Trophoblast cell (in vitro differentiated cells and primary cell): Measurements from ENCODE around the gene HNF1B.
A peak's percentile ranks its signal among the peaks of the same experiment; 100 is the strongest.

Source experiments
- DNase-seq, 2 donors: peaks; one replicate each; pipeline ENCODE4 v3.0.0-alpha.2; 2016
- H2AFZ ChIP-seq: 2 replicates; pipeline ENCODE4 v1.6.1; 2013; ENCODE audit warnings: low read length, moderate library complexity, mild to moderate bottlenecking; ENCODE audit not compliant: insufficient read depth, poor library complexity
- H2AK5ac ChIP-seq: 2 replicates; pipeline ENCODE4 v1.6.1; 2013; ENCODE audit warnings: mild to moderate bottlenecking, low read length
- H2BK120ac ChIP-seq: 2 replicates; pipeline ENCODE4 v1.6.1; 2013; ENCODE audit warnings: low read length, mild to moderate bottlenecking, moderate library complexity; ENCODE audit not compliant: insufficient read depth, poor library complexity
- H2BK12ac ChIP-seq: 2 replicates; pipeline ENCODE4 v1.6.1; 2013; ENCODE audit warnings: mild to moderate bottlenecking, low read length, moderate library complexity
- H2BK5ac ChIP-seq: 2 replicates; pipeline ENCODE4 v1.6.1; 2013; ENCODE audit warnings: low read length, low read depth, moderate library complexity, mild to moderate bottlenecking; ENCODE audit not compliant: poor library complexity
- H3K14ac ChIP-seq: 2 replicates; pipeline ENCODE4 v1.6.1; 2013; ENCODE audit warnings: mild to moderate bottlenecking, low read length
- H3K18ac ChIP-seq: 2 replicates; pipeline ENCODE4 v1.6.1; 2013; ENCODE audit warnings: mild to moderate bottlenecking, low read length
- H3K23ac ChIP-seq: 2 replicates; pipeline ENCODE4 v1.6.1; 2013; ENCODE audit warnings: low read length
- H3K27ac ChIP-seq: 2 replicates; pipeline ENCODE4 v1.5.1; 2013; ENCODE audit warnings: low read depth, mild to moderate bottlenecking, inconsistent platforms, low read length, moderate library complexity
- H3K27me3 ChIP-seq: 2 replicates; pipeline ENCODE4 v1.6.1; 2013; ENCODE audit warnings: inconsistent platforms, mild to moderate bottlenecking, low read length, moderate library complexity; ENCODE audit not compliant: insufficient read depth
- H3K36me3 ChIP-seq, 2 experiments: 1 replicate in 1 of 2; 2 replicates in 1 of 2; pipeline ENCODE4 v1.6.1; 2013; ENCODE audit warnings: low read length in 2 of 2, mild to moderate bottlenecking in 2 of 2, moderate library complexity in 1 of 2; ENCODE audit not compliant: insufficient read depth in 2 of 2, control insufficient read depth in 1 of 2
- H3K4ac ChIP-seq: 2 replicates; pipeline ENCODE4 v1.6.1; 2013; ENCODE audit warnings: low read depth, mild to moderate bottlenecking, low read length, moderate library complexity
- H3K4me1 ChIP-seq, 2 experiments: 1 replicate in 1 of 2; 2 replicates in 1 of 2; pipeline ENCODE4 v1.6.1; 2013; ENCODE audit warnings: low read length in 2 of 2, mild to moderate bottlenecking in 2 of 2, moderate library complexity in 1 of 2; ENCODE audit not compliant: insufficient read depth in 2 of 2, control insufficient read depth in 1 of 2
- H3K4me2 ChIP-seq: 2 replicates; pipeline ENCODE4 v1.6.1; 2013; ENCODE audit warnings: inconsistent platforms, mild to moderate bottlenecking, low read length, moderate library complexity
- H3K4me3 ChIP-seq: 2 replicates; pipeline ENCODE4 v1.5.1; 2013; ENCODE audit warnings: mild to moderate bottlenecking, low read depth, low read length, inconsistent platforms
- H3K79me1 ChIP-seq: one replicate; pipeline ENCODE4 v1.6.1; 2013; ENCODE audit warnings: low read length
- H3K79me2 ChIP-seq: 2 replicates; pipeline ENCODE4 v1.6.1; 2013; ENCODE audit warnings: low read length, mild to moderate bottlenecking; ENCODE audit not compliant: control insufficient read depth, insufficient read depth, poor library complexity
- H3K9ac ChIP-seq: 2 replicates; pipeline ENCODE4 v1.6.1; 2013; ENCODE audit warnings: mild to moderate bottlenecking, low read length
- H3K9me3 ChIP-seq: 2 replicates; pipeline ENCODE4 v1.6.1; 2013; ENCODE audit warnings: low read depth, mild to moderate bottlenecking, control low read depth, inconsistent platforms, low read length; ENCODE audit not compliant: insufficient read depth
- H4K12ac ChIP-seq: 2 replicates; pipeline ENCODE4 v1.6.1; 2013; ENCODE audit warnings: low read depth, mild to moderate bottlenecking, low read length, moderate library complexity
- H4K8ac ChIP-seq: 2 replicates; pipeline ENCODE4 v1.6.1; 2013; ENCODE audit warnings: low read depth, mild to moderate bottlenecking, low read length, moderate library complexity
- H4K91ac ChIP-seq: one replicate; pipeline ENCODE4 v1.6.1; 2013; ENCODE audit warnings: low read depth, mild to moderate bottlenecking, low read length, moderate library complexity
- WGBS: extraction: QIAGEN DNeasy Blood & Tissue Kit; methylation state at CpG from one replicate; pipeline ENCODE4 v1.1.7; 2013; ENCODE audit warnings: missing lambda C conversion rate; ENCODE audit not compliant: insufficient read length, insufficient coverage; ENCODE audit errors: extremely low coverage; 5-methylcytosine and 5-hydroxymethylcytosine counted together

HNF1B gene

GRCh38 chr17:37674511-37674910 is 70.3 kb downstream of the HNF1B start:
- Histone ChIP-seq H3K79me1 (no peaks in the 10 kb centered on the region), H2AFZ (no peak overlapping the region), H3K9ac (no peak overlapping the region), H2BK120ac (no peak overlapping the region), H2BK5ac (no peak overlapping the region), H3K4me2 (no peak overlapping the region), H3K79me2 (no peaks in the 10 kb centered on the region), H3K4me1 (no peaks in the 10 kb centered on the region), H2AK5ac (no peak overlapping the region), H3K23ac (no peak overlapping the region), H3K14ac (no peak overlapping the region), H3K4me3 (no peak overlapping the region), H4K8ac (no peak overlapping the region), H3K27ac (no peak overlapping the region), H3K4ac (no peak overlapping the region), H3K9me3 (no peaks in the 10 kb centered on the region), H2BK12ac (no peak overlapping the region), H4K91ac (no peak overlapping the region), H3K27me3 (no peaks in the 10 kb centered on the region), H3K36me3 (no peaks in the 10 kb centered on the region), H4K12ac (no peak overlapping the region), H3K18ac (no peak overlapping the region)
- no CpG with 5 or more reads among the region's 1 CpG for WGBS
- no peak for DNase-seq

GRCh38 chr17:37673386-37673785 is 71.5 kb downstream of the HNF1B start:
- Histone ChIP-seq H2BK12ac (no peak overlapping the region), H3K27me3 (no peaks in the 10 kb centered on the region), H2BK5ac (no peak overlapping the region), H3K4me2 (no peak overlapping the region), H3K27ac (no peak overlapping the region), H2AK5ac (no peak overlapping the region), H2AFZ (no peak overlapping the region), H4K91ac (no peak overlapping the region), H3K18ac (no peak overlapping the region), H3K9me3 (no peaks in the 10 kb centered on the region), H2BK120ac (no peak overlapping the region), H3K4me3 (no peak overlapping the region), H3K9ac (no peak overlapping the region), H3K4me1 (no peaks in the 10 kb centered on the region), H3K14ac (no peak overlapping the region), H4K8ac (no peak overlapping the region), H3K23ac (no peak overlapping the region), H4K12ac (no peak overlapping the region), H3K4ac (no peak overlapping the region), H3K79me1 (no peaks in the 10 kb centered on the region), H3K79me2 (no peaks in the 10 kb centered on the region), H3K36me3 (no peaks in the 10 kb centered on the region)
- no CpG with 5 or more reads among the region's 2 CpGs for WGBS
- no peak for DNase-seq

GRCh38 chr17:37672548-37673078 is 72.2 kb downstream of the HNF1B start:
- H3K9ac ChIP-seq = no peak overlapping the region
- no peak overlapping the region for H3K23ac ChIP-seq
- no peaks in the 10 kb centered on the region for H3K9me3 ChIP-seq
- no peaks in the 10 kb centered on the region for H3K4me1 ChIP-seq
- H3K4me3 ChIP-seq = no peak overlapping the region
- WGBS = no CpG with 5 or more reads among the region's 3 CpGs
- no peak overlapping the region for H2BK5ac ChIP-seq
- H3K36me3 ChIP-seq = no peaks in the 10 kb centered on the region
- no peak overlapping the region for H3K4ac ChIP-seq
- no peaks in the 10 kb centered on the region for H3K27me3 ChIP-seq
- no peak overlapping the region for H4K12ac ChIP-seq
- no peak overlapping the region for H3K27ac ChIP-seq
- H3K79me1 ChIP-seq = no peaks in the 10 kb centered on the region
- DNase-seq = no peak
- no peak overlapping the region for H3K4me2 ChIP-seq
- no peak overlapping the region for H2BK12ac ChIP-seq
- H3K14ac ChIP-seq = no peak overlapping the region
- H2AFZ ChIP-seq = no peak overlapping the region
- no peaks in the 10 kb centered on the region for H3K79me2 ChIP-seq
- H4K91ac ChIP-seq = no peak overlapping the region
- no peak overlapping the region for H3K18ac ChIP-seq
- no peak overlapping the region for H2BK120ac ChIP-seq
- H2AK5ac ChIP-seq = no peak overlapping the region
- no peak overlapping the region for H4K8ac ChIP-seq

DNA sequence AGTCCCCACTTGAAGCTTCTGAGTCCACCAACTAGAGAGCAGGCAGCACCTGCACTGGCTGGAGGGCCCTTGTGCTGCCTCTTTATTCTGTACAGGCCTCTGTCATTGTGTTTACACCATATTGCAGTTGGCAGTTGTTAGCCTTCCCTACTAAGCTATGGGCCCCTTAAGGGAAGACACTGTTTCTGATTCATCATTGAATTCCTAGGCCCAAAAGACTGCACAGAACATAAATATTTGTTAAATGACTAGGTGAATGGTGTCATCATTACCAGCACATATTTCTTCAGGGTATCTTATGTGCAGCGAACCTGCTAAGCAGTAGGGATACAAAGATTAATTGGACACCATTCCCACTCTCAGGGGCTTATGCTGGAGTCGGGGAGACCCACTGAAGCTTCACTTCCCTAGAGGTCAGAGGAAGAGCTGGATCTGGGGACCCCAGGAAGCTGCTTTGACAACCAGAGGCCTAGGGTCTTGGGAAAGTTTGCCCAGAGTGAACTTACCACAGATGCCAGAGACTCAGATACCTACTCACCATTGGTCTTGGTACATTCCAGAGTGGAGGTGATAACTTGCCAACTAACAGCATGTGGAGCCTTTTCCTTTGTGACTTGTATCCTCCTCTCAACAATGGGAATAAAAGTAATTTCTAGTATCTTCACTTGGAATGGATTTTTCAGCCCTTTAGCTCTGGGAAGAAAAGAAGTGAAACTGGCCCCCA is 72.9 kb downstream of the HNF1B start:
- no peak overlapping the region for H2BK5ac ChIP-seq
- H3K9me3 ChIP-seq = no peaks in the 10 kb centered on the region
- no peak overlapping the region for H2BK12ac ChIP-seq
- DNase-seq = peak; percentile 64 to 92
- no peak overlapping the region for H3K18ac ChIP-seq
- no peak overlapping the region for H4K8ac ChIP-seq
- H3K36me3 ChIP-seq = no peaks in the 10 kb centered on the region
- H3K27me3 ChIP-seq = no peaks in the 10 kb centered on the region
- no peak overlapping the region for H3K23ac ChIP-seq
- H3K79me2 ChIP-seq = no peaks in the 10 kb centered on the region
- no peaks in the 10 kb centered on the region for H3K79me1 ChIP-seq
- no peak overlapping the region for H3K9ac ChIP-seq
- no peaks in the 10 kb centered on the region for H3K4me1 ChIP-seq
- H3K4me2 ChIP-seq = no peak overlapping the region
- no peak overlapping the region for H3K14ac ChIP-seq
- no peak overlapping the region for H4K91ac ChIP-seq
- no peak overlapping the region for H2AK5ac ChIP-seq
- no peak overlapping the region for H3K4me3 ChIP-seq
- no peak overlapping the region for H2BK120ac ChIP-seq
- H3K4ac ChIP-seq = no peak overlapping the region
- H3K27ac ChIP-seq = no peak overlapping the region
- no peak overlapping the region for H4K12ac ChIP-seq
- WGBS = no CpG with 5 or more reads among the region's 2 CpGs
- H2AFZ ChIP-seq = no peak overlapping the region
